GM21423 (cell line): ENCODE data around the gene LZTR1.
"Not testable (repeated sequence)": the region's sequence is repeated elsewhere in the genome, so short reads cannot be mapped to it uniquely, and the experiment has no call there.

ENCODE experiments used
- ATAC-seq: cut with Tn5 transposase; IDR thresholded peaks from one replicate; pipeline ENCODE4 v1.9.1; 2021; ENCODE audit warnings: mild to moderate bottlenecking, moderate library complexity; ENCODE audit not compliant: unreplicated experiment

Gene LZTR1

DNA sequence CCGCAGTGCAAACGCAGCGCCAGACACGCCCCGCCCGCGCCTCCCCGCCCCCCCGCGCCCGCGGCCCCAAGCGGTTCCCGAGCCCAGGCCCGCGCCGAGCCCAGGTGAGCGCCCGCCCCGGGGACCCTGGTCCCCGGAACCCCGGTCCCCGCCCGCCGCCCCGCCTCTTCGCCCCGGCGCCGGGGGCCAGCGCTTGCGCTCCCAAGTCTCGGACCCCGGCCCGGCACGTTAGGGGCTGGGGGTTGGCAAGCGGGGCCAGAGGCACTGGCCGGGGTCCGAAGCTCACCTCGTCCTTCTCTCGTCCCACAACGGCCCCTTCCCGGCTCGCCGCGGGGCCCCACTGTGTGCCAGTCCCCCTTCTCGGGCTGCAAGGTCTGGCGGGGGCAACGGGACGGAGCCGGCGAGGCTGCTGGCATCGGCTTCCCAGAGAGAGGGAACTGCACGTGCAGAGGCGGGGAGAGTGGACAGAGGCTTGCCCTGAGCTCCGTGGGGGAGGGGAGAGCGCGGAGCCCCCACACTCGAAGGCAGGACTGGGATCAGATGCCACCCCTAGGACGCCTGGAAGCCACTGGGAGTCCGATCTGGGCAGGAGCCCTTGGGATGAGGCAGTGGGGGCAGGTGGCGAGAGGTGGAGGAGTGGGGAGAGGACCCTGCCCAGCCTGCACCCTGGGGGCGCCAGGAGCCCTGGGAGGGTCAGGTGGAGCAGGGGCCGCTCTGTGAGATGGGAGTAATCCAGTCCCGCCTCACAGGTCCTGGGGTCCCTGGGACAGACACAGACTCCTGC lies 16.8 kb upstream of the LZTR1 start:
- ATAC-seq = no peak

DNA sequence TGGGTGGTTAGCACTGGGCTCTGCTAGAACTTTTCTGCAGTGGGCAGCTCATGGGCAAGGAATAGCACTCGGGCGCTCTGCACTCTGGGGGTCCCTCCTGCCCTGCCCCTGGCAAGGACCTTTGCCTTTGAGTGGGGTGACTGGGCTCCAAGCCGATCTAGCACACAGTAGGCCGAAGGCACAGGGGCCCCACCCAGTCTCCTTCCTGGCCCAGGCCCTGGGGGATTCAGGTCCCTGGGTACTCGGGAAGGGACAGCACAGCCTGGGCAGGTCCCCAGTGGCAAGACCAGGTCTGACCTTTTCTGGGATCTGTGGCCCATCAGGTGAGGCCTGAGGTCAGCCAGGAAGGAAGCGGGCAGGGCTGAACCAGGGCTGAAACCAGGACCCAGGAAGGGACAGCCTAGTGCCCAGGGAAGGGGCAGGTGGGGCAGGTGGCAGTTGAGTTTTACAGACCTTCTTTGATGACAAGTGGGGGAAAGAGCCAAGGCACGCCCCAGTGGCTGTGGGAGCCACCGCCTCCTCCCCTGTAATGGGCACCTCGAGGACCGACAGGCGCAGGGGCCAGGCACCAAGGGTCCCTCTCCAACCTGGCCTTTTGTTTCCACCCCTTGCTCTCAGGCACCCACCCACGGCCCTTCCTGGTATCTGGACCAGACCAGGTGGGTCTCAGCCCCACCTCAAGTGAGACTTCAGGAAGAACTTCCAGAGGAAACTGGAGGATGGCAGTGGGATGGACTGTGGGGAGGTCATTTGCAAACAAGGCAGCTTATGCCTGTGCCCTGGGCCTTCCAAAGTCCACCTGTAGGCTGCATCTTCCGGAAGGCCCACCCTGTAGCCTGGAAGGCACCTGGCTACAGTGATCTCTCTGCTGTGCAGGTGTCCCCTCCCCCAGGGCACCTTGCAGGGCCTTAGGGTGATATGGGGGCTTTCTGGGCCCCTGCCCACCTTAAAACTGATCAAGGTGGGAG lies 15.9 kb upstream of the LZTR1 start:
- no peak for ATAC-seq

DNA sequence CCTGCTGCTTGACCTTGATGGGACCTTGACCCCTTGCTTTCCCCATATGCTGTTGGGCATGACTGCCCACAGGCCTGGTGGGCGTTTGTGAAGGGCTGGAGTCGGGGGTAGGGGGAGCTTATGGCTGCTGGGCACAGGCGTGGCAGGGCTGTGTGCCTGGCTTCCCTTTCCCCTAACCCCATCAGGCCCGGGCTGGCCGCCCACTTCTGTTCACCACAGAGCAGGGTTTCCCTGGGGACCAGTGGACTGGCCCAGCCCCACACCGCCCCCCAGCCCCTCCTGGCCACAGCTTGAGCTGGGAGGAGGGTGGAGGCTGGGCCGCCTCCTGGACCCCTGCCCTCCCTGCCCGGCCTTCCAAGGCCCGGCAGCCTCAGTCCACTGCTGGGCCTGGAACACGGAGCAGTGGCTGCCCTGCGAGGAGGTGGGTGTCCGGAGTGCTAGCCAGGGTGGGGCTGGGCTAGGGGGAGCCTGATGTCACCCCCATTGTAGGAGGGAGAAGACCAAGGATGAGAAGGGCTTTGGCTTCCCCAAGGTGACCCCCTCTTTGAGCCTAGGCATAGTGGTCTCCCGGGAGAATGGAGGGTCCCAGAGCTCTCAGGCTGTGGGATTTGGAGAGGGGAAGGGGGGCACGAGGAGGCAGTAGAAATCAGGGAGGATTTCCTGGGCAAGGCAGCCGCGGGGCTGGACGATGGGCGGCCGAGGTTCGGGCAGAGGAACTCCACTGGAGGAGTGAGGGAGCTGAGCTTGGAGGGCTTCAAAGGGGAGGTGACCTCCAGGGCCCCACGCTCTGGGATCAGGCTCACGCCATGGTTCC lies 15.0 kb upstream of the LZTR1 start, which contains the start of gene AIFM3:
AIFM3 (plus strand) TSS at position 373 of the 814 bp plus-strand sequence. CDS start 690 bp downstream, outside the sequence.
- ATAC-seq = no peak

DNA sequence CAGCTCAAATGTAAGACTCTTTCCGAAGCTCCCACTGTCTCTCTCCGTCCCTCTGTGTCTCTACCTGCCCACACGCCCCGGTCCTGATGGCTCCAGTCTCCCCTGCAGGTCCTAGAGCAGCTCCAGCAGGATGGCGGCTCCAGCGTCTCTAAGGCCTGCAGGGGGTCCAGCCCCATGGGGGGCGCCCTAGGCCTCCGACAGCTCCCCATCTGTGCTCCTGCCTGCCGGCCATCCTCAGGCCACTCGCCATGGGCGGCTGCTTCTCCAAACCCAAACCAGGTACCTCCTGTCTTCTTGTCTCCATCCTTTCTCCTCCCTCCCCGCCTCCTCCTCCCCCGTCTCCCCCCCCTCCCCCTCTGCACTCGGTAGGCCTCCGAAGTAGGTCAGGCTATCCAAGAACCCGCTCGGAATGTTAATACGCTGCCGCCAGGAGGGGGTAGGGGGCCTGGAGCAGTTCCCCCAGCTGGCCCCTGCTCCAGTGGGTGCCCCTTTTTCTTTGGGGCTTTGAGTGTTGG lies 14.3 kb upstream of the LZTR1 start:
- no peak for ATAC-seq

DNA sequence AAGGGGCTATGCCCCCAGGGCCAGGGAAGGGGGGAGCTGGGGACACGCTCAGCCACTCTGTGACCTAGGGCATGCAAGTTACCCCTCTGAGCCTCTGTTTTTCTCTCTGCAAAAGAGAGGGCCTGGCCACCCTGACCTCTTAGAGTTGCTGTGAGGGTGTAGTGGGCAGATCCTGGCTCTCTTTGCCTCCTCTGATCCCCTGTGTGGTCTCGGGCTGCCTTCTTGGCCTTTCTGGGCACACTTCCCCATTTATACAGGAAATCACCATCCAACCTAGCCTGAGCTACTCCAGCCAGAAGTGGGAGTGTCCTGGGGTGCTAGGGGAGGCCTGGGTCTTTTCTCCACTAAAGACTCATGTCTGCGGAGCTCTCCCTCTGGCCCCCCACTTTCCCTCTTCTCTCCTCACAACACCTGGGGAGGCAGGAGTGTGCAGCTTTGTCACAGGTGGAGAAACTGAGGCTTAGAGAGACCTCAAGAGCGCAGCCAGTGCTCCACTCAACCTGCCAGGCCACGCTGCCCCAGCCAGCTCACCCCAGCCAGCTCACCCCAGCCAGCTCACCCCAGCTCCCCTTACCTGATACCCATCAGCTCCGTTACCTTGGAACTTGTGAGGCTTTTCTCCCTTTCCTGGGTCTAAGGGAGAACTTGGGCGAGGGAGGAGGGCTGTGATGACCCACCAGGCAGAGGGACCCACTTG lies 13.7 kb upstream of the LZTR1 start:
- no peak for ATAC-seq

DNA sequence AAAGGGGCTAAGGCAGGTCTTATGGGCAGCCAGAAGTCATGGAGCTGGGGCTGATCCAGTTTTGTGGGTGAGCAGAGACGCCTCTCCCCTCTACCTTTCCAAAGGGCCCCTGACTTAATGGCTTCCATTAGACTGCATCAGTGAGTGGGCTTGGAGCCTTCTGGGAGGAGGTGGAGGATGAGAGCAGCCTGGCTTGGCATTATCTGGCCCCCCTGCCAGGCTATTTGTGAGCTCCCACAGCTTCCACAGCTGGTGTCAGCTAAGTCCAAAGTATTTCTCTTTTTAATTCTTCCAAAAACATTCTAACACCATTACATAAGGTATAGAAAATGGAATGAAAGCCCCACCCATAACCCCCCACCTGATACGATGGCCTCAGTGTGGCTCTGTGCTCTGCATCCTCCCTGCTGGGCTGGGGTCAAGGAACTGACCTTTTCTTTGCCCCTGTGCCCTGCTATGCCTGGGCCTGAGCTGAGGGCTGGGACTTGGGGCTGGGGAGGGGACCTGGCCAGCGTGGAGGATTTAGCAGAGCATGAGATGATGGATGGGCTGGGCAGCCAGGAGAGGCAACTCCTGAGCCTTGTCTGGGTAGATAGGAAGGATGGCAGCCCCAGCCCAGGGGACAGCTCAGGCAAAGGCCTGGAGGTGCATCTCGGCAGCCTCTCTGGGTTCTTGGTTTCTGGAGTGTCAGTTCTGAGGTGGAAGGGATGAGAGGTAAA lies 11.0 kb upstream of the LZTR1 start:
- ATAC-seq = no peak

DNA sequence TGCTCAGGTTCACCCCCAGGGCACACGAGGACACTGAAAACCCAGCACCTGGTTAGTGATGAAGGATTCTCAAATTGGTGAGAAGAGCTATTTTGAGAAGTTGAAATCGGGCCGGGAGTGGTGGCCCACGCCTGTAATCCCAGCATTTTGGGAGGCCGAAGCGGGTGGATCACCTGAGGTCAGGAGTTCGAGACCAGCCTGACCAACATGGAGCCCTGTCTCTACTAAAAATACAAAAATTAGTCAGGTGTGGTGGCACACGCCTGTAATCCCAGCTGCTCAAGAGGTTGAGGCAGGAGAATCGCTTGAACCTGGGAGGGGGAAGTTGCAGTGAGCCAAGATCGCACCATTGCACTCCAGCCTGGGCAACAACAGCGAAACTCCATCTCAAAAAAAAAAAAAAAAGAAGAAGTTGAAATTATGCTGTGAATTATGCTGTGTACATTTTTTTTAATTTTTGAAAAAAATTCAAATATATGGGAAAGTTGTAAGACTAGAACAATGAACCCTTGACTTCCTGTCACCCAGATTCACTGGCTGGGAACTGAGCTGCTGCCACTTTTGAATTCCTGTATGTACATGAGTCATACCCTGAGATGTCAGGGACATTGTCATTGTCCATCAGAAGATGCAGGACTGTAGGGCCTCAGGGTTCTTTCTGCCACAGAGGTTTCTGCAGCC lies 9.9 kb upstream of the LZTR1 start:
- not testable (repeated sequence) for ATAC-seq

DNA sequence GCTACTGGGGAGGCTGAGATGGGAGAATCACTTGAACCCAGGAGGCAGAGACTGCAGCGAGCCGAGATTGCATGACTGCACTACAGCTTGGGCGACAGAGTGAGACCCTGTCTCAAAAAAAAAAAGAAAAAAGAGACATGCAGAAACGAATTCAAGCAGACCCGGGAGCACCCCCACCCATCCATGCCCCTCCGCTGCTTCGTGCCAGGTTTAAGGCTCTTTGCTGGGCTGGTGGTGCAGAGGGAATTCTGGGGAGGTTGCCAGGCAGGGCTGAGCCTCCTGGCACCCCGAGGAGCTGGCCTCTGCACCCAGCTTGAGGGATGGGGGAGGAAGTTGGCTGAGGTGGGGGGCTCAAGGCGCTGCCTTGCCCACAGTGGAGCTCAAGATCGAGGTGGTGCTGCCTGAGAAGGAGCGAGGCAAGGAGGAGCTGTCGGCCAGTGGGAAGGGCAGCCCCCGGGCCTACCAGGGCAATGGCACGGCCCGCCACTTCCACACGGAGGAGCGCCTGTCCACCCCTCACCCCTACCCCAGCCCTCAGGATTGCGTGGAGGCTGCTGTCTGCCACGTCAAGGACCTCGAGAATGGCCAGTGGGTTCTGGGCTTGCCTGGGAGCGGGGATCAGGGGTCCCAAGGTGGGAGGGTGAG lies 9.0 kb upstream of the LZTR1 start:
- no peak for ATAC-seq

DNA sequence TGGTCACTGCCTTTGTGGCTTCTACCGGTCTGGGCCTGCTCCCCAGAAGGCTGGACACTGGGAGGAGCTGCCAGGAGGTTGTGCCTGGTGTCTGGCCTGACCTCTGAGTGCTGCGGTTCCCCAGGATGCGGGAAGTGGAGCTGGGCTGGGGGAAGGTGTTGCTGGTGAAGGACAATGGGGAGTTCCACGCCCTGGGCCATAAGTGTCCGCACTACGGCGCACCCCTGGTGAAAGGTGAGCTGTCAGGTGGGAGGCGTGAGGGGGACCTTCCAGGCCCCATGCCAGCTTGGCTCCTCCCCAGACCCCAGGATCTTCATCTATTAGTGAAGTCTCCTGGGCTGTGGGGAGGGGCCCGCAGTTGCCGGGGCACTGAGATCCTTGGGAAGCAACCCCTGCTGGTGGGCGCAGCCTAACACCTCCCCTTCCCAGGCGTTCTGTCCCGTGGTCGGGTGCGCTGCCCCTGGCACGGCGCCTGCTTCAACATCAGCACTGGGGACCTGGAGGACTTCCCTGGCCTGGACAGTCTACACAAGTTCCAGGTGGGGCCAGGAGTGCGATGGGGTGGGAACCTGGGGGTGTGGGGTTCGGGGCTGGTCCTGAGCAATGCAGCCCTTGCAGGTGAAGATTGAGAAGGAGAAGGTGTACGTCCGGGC lies 8.3 kb upstream of the LZTR1 start:
- no peak for ATAC-seq

DNA sequence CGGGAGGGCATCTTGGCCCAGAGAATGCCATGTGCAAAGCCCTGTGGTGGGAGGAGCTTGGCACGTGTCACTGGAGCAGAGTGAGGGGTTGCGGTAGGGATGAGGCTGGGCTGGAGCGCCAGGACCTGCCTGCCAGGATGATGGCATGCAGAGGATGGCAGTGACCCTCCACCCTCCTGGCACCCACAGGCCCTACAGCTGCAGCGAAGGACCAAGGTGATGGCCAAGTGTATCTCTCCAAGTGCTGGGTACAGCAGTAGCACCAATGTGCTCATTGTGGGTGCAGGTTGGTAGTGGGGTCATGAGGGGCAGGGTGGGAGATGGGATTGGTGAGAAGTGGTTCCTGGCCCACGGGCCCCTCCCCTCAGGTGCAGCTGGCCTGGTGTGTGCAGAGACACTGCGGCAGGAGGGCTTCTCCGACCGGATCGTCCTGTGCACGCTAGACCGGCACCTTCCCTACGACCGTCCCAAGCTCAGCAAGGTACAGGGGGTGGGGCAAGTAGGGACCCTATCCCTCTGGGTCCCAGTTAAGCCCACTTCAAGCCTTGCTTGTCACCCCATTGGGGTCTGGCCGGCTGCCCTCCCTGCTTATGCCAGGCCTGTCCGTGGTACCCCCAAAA lies 7.7 kb upstream of the LZTR1 start:
- no peak for ATAC-seq

DNA sequence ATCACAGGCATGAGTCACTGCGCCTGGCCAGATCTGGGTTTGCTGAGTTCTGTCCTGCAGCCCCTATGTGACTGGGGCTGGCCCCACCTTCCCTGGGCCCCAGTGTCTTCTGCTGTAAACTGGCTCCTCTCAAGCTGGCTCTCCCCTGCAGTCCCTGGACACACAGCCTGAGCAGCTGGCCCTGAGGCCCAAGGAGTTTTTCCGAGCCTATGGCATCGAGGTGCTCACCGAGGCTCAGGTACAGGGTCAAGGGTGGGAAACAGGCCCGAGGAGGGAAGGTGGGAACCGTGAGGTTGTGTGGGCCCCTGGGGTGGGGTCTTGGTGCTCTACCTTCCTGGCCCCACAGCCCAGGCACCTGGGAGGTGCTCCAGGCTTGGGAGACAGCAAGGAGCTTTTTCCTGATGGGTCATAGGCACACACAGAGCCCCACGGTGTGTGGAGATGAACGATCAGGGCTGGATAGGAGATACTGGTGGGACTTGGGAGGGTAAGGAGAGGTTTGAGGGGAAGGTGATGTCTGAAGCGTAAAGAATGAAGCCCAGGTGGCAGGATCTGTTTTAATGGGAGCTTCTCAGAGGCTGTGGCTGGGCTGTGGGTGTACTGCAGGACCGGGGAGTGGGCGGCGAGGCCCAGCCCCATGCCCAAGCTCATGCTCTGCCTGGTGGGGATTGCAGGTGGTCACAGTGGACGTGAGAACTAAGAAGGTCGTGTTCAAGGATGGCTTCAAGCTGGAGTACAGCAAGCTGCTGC lies 6.4 kb upstream of the LZTR1 start:
- ATAC-seq = no peak

DNA sequence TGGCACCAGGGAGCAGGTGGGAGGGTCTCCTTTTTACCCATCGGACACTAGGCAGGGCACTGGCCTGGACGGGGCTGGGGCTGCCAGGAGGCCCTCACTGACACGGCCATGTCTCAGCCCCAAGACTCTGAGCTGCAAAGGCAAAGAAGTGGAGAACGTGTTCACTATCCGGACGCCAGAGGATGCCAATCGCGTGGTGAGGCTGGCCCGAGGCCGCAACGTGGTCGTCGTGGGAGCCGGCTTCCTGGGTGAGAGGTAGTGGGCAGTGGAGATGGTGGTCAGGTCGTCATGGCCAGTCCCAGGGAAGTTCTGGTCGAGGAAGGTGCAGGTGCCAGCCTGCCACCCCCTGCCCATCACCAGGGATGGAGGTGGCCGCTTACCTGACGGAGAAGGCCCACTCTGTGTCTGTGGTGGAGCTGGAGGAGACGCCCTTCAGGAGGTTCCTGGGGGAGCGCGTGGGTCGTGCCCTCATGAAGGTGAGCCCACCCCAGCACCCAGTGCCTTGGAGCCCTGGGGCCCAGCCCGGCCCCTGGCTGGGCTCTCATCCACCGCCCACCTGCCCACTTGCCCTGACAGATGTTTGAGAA lies 5.7 kb upstream of the LZTR1 start:
- ATAC-seq = no peak

DNA sequence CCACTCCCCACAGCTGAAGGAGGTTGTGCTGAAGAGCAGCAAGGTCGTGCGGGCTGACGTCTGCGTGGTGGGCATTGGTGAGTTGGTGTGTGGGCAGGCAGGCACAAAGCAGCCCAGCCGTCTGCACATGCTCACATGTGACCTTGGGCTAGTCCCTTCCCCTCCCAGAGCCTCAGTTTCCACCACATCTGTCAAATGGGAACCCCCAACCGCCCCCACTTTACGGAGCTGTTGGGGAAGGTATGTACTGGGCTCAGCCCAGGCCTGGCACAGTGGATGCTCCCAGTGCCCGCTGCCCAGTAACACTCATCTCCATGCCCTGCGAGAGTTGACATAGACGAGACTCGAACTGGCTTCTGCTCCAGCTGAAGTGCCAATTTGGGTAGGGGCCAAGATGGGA lies 5.1 kb upstream of the LZTR1 start:
- ATAC-seq = no peak

DNA sequence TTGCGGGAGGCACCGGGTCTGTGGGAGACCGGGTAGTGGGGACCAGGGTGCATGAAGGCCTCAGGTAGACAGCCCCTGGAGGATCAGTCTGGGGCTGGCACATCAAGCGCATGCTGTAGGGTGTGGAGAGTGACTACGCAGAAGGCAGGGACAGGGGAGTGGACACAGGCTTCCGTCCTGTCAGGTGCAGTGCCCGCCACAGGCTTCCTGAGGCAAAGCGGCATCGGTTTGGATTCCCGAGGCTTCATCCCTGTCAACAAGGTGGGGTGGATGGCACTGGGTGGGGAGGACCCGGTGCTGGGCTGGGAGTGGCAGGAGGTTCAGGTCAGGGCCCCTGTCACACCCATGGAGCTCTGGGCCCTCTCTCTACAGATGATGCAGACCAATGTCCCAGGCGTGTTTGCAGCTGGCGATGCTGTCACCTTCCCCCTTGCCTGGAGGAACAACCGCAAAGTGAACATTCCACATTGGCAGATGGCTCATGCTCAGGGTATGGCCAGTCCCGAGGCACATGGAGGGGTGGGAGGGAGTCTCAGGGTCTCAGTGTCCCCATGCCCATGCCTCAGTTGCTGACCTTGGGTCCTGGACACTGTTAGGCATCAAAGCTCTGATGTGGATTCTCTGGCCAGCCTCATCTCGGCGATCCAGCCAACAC lies 4.5 kb upstream of the LZTR1 start:
- ATAC-seq = no peak

DNA sequence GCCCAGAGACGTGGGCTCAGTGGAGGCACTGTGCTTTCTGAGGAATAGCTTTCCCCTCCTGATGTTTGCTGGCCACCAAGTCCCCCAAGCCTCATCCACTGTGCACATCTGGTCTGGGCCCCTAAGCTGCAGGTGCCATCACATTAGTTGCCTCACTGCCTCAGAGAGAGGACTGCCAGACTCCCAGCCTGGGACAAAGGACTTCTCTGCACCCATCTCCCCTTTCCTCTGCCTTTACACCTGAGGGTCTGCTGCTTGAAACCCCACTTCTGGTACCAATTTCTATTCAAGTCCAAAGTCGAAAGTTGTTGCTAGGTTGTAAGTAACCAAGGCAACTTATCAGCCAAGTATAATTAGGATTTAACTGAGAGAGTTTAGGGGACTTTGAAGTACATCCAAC lies 3.7 kb upstream of the LZTR1 start:
- no peak for ATAC-seq

DNA sequence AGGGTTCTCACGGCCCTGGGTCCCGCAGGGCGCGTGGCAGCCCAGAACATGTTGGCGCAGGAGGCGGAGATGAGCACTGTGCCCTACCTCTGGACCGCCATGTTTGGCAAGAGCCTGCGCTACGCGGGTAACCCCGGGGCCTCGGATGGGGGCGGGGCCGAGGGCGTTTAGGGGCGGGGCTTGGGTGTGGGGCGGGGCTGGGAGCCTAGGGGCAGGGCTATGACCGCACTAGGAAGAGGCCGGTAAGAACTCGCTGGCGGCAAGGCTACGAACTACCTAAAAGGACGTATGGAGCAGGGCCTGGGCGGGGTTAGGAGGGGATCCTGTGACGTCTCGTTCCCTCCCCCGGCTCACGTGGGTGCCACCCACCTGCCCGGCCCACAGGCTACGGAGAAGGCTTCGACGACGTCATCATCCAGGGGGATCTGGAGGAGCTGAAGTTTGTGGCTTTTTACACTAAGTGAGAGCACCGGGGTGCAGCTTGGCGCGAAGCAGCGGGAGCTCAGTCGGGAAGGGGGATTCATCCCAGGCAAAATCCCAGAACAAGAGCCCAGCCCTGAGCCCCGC lies 2.8 kb upstream of the LZTR1 start:
- ATAC-seq = no peak
